ENCODE results near the gene S100A10. TPM values are rescaled to one million over a fixed set of nuclear protein-coding genes. Genes with fewer than 3 reads are reported as not detected.

Gene S100A10
- total and polyA plus RNA-seq, 2 of the 4 experiments (the other 2 are of a cell fraction) = 86.0 to 277 TPM

DNA sequence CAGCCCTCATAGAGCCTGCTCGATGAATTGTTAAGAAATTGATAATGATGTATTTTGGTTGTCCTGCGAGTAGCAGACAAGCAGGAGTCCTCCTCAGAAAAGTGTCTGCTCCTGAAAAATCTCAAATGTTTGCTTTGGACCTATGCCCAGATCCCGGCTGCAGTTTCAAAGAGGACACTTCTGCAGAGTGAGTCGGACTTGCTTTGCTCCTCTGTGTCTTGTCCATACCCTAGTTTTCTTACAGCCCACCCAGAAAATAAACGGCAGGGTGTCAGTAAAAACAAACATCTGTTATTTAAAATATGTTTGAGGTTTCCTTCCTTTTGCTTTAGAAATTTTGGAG lies 2.8 kb downstream of the S100A10 start (continued):
- TF ChIP-seq RAD21 (IDR thresholded peaks at IDR 0.05; ENCODE audit: low read length) (no peak), MXI1 (IDR thresholded peaks at IDR 0.05; ENCODE audit: borderline replicate concordance, low read depth, low read length) (no peak), SMC3 (IDR thresholded peaks at IDR 0.05; ENCODE audit: low read depth, low read length) (no peak)
- TF ChIP-seq, protein P1, sequence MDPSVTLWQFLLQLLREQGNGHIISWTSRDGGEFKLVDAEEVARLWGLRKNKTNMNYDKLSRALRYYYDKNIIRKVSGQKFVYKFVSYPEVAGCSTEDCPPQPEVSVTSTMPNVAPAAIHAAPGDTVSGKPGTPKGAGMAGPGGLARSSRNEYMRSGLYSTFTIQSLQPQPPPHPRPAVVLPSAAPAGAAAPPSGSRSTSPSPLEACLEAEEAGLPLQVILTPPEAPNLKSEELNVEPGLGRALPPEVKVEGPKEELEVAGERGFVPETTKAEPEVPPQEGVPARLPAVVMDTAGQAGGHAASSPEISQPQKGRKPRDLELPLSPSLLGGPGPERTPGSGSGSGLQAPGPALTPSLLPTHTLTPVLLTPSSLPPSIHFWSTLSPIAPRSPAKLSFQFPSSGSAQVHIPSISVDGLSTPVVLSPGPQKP (IDR thresholded peaks at IDR 0.05; ENCODE audit: borderline replicate concordance, low read depth, low read length) = no peak

Data from IMR-90 (cell line).